Adrenal gland (tissue), 12 donors: ENCODE data around the gene KRTAP12-4. TPM values are rescaled to one million over a fixed set of nuclear protein-coding genes. Genes with fewer than 3 reads are reported as not detected.
"Not testable (repeated sequence)": the region's sequence is repeated elsewhere in the genome, so short reads cannot be mapped to it uniquely, and the experiment has no call there.

Source experiments
- DNase-seq, 7 donors: peaks; one replicate each; pipeline ENCODE4 v3.0.0-alpha.2; 2019 to 2020
- H3K27ac ChIP-seq, 5 donors: fragments of 200-600 bp; sonication (generic) in 4 of 5; 1 replicate in 3 of 5; 2 replicates in 2 of 5; pipeline versions ENCODE4 v1.5.1 to v1.8.0; 2016 to 2020; ENCODE audit warnings: mild to moderate bottlenecking in 1 of 5
- H3K27me3 ChIP-seq: fragments of 200-600 bp; 2 replicates; pipeline ENCODE4 v1.8.0; 2021
- H3K36me3 ChIP-seq, 2 donors: fragments of 200-600 bp; replicated peaks in 1 of 2; 1 replicate in 1 of 2; 2 replicates in 1 of 2; pipeline versions ENCODE4 v1.5.1 to v1.8.0; 2018 to 2022
- H3K4me1 ChIP-seq, 2 donors: fragments of 200-600 bp; replicated peaks in 1 of 2; 1 replicate in 1 of 2; 2 replicates in 1 of 2; pipeline versions ENCODE4 v1.5.1 to v1.8.0; 2018 to 2021
- H3K4me3 ChIP-seq, 4 donors: fragments of 200-600 bp; sonication (generic) in 3 of 4; one replicate each; pipeline ENCODE4 v1.5.1; 2016 to 2018
- H3K9me3 ChIP-seq, 3 donors: fragments of 200-600 bp; sonication (generic) in 1 of 3; replicated peaks in 1 of 3; 1 replicate in 2 of 3; 2 replicates in 1 of 3; pipeline versions ENCODE4 v1.5.1 to v1.8.0; 2016 to 2021
- POLR2A ChIP-seq, 2 donors: fragments of 450-650 bp; IDR thresholded peaks; one replicate each; pipeline ENCODE4 v1.6.1; 2017; ENCODE audit warnings: antibody characterized with exemption in 2 of 2, mild to moderate bottlenecking in 2 of 2, moderate library complexity in 1 of 2
- WGBS, 4 donors: extraction: QIAGEN DNeasy Blood & Tissue Kit in 2 of 4; methylation state at CpG; one replicate each; pipeline versions ENCODE4 v1.1.5 to v1.1.7; 2013 to 2017; 5-methylcytosine and 5-hydroxymethylcytosine counted together
- intact Hi-C, 2 donors: fragments of 100-400 bp; cut with DNase I; formaldehyde crosslinking; loops; one replicate each; pipeline versions ENCODE4 v1.14.1 to v1.15.0; 2022 to 2023
- polyA plus RNA-seq, 3 donors: library from polyadenylated mRNA; stranded (reverse); fragments of 200-250 nt in 2 of 3; fragments of 350-450 nt in 1 of 3; fragmentation: Illumina TruSeq in 1 of 3; extraction: RNeasy Lipid Tissue Mini Kit (QIAGEN cat#74804) in 1 of 3; gene quantifications; one replicate each; pipeline ENCODE4 v1.2.3, GENCODE V29; 2013 to 2014
- total RNA-seq, 9 donors: library from RNA; depleted of rRNA in 4 of 9; stranded (reverse); fragments of >200 nt in 4 of 9; fragments of 120-200 nt in 1 of 9; fragmentation: NEBNext Ultra II Directional in 1 of 9; extraction: Animal tissue kit (Norgen Biotek cat#: 25700) in 1 of 9; gene quantifications; one replicate each; pipeline versions ENCODE4 v1.1.0 to v1.2.4, GENCODE V29; 2013 to 2023
- TF ChIP-seq, protein P1 (sequence below), 6 experiments: fragments of 450-650 bp in 4 of 6; fragments of 200-600 bp in 2 of 6; sonication (generic) in 1 of 6; IDR thresholded peaks; 1 replicate in 5 of 6; 2 replicates in 1 of 6; pipeline versions ENCODE4 v1.5.1 to v1.8.0; 2016 to 2021; ENCODE audit warnings: antibody characterized with exemption in 6 of 6, mild to moderate bottlenecking in 2 of 6, moderate library complexity in 1 of 6
- donor health status: healthy with polysubstance abuse.
- donor health status: Bipolar disorder and iron deficiency.
- donor health status: DM: yes; HTN: yes; CAD: no.
- donor health status: DM: no; HTN: no; CAD: no.
- donor health status: DM: no; HTN: no; CAD: no.
- donor health status: DM: yes; HTN: yes; CAD: no.

KRTAP12-4 gene
- total and polyA plus RNA-seq, 12 donors: not detected

- Histone ChIP-seq H3K9me3 (no peaks in the 10 kb centered on the region), H3K27me3 (no peaks in the 10 kb centered on the region), H3K27ac (no peak overlapping the region), H3K4me3 (no peak overlapping the region), H3K4me1 (no peaks in the 10 kb centered on the region), H3K36me3 (no peaks in the 10 kb centered on the region)
- intact Hi-C loops: no loop called here
- no peak for DNase-seq
- 75 to 84% (median 80%) methylated on average over 10 to 26 of the region's 26 CpGs for WGBS, 4 donors
- TF ChIP-seq POLR2A (IDR thresholded peaks at IDR 0.05): no peak
- TF ChIP-seq, protein P1, sequence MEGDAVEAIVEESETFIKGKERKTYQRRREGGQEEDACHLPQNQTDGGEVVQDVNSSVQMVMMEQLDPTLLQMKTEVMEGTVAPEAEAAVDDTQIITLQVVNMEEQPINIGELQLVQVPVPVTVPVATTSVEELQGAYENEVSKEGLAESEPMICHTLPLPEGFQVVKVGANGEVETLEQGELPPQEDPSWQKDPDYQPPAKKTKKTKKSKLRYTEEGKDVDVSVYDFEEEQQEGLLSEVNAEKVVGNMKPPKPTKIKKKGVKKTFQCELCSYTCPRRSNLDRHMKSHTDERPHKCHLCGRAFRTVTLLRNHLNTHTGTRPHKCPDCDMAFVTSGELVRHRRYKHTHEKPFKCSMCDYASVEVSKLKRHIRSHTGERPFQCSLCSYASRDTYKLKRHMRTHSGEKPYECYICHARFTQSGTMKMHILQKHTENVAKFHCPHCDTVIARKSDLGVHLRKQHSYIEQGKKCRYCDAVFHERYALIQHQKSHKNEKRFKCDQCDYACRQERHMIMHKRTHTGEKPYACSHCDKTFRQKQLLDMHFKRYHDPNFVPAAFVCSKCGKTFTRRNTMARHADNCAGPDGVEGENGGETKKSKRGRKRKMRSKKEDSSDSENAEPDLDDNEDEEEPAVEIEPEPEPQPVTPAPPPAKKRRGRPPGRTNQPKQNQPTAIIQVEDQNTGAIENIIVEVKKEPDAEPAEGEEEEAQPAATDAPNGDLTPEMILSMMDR (IDR thresholded peaks at IDR 0.05): no peak
Observed at GRCh38 chr21:44613386-44614155, 40.9 kb downstream of the KRTAP12-4 start.

DNA sequence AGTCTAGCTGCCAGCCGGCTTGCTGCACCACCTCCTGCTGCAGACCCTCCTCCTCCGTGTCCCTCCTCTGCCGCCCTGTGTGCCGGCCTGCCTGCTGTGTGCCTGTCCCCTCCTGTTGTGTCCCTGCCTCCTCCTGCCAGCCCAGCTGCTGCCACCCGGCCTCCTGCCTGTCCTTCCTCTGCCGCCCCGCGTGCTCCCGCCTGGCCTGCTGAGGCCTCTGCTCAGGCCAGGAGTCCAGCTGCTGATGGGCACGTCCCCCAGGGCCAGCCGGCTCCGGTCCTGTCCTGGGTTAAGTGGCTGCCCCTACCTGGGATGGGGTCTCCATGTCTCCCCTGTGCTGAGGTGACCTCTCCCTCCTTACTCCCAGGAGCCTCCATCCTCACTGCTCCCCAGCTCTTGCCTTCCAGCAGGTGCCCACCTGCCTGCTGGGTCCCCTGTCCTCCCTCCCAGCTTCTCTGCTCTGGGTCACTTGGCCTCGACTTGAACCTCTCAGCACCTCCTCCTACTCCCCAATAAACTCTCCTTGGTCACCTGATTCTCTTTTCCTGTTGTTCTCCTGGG is 41.7 kb downstream of the KRTAP12-4 start:
- H3K9me3 ChIP-seq: no peaks in the 10 kb centered on the region
- H3K36me3 ChIP-seq: no peaks in the 10 kb centered on the region
- H3K27me3 ChIP-seq: no peaks in the 10 kb centered on the region
- DNase-seq: no peak
- intact Hi-C loops: no loop called here
- no peak overlapping the region for H3K4me3 ChIP-seq
- TF ChIP-seq POLR2A (IDR thresholded peaks at IDR 0.05): no peak
- TF ChIP-seq, protein P1 (IDR thresholded peaks at IDR 0.05): no peak
- H3K4me1 ChIP-seq: no peaks in the 10 kb centered on the region
- WGBS, 4 donors: 71 to 82% (median 79%) methylated on average over 12 to 13 of the region's 13 CpGs
- no peak overlapping the region for H3K27ac ChIP-seq

DNA sequence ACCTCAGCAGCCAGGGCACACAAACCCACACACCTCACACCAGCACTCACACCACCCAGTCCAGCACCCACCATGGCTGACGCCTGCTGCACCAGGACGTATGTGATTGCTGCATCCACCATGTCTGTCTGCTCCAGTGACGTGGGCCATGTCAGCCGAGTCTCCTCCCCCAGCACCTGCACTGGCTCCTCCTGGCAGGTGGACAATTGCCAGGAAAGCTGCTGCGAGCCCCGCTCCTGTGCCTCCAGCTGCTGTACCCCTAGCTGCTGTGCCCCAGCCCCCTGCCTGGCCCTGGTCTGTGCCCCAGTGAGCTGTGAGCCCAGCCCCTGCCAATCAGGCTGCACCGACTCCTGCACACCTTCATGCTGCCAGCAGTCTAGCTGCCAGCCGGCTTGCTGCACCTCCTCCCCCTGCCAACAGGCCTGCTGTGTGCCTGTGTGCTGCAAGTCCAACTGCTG is 42.4 kb downstream of the KRTAP12-4 start, which contains the start of gene KRTAP10-8:
TSS of gene KRTAP10-8 (plus strand) at position 51 of the 458 bp plus-strand sequence. CDS start at position 73, 22 bp downstream.
- no peak for TF ChIP-seq POLR2A (IDR thresholded peaks at IDR 0.05)
- TF ChIP-seq, protein P1 (IDR thresholded peaks at IDR 0.05): no peak
- WGBS, 4 donors: 68 to 91% (median 85%) methylated on average over 3 to 8 of the region's 8 CpGs

GRCh38 chr21:44611551-44611950 is 42.9 kb downstream of the KRTAP12-4 start:
- WGBS, 4 donors: 60 to 85% (median 76%) methylated on average over 3 to 4 of the region's 4 CpGs
- intact Hi-C loops: no loop called here
- H3K27ac ChIP-seq: no peak overlapping the region
- TF ChIP-seq, protein P1 (IDR thresholded peaks at IDR 0.05): no peak
- TF ChIP-seq POLR2A (IDR thresholded peaks at IDR 0.05): no peak
- no peaks in the 10 kb centered on the region for H3K27me3 ChIP-seq
- DNase-seq: no peak
- no peaks in the 10 kb centered on the region for H3K4me1 ChIP-seq
- H3K4me3 ChIP-seq: no peak overlapping the region
- no peaks in the 10 kb centered on the region for H3K9me3 ChIP-seq
- H3K36me3 ChIP-seq: no peaks in the 10 kb centered on the region

More for the DNA sequence above, 42.4 kb downstream of the KRTAP12-4 start, which contains the start of gene KRTAP10-8:
- H3K27ac ChIP-seq: no peak within 1 kb of the TSS
- intact Hi-C loops: no loop called here
- DNase-seq: no peak
- no peak within 1 kb of the TSS for H3K4me3 ChIP-seq
- H3K27me3 ChIP-seq: no peaks in the 10 kb centered on the region
- H3K9me3 ChIP-seq: no peaks in the 10 kb centered on the region
- H3K4me1 ChIP-seq: no peaks in the 10 kb centered on the region
- no peaks in the 10 kb centered on the region for H3K36me3 ChIP-seq

DNA sequence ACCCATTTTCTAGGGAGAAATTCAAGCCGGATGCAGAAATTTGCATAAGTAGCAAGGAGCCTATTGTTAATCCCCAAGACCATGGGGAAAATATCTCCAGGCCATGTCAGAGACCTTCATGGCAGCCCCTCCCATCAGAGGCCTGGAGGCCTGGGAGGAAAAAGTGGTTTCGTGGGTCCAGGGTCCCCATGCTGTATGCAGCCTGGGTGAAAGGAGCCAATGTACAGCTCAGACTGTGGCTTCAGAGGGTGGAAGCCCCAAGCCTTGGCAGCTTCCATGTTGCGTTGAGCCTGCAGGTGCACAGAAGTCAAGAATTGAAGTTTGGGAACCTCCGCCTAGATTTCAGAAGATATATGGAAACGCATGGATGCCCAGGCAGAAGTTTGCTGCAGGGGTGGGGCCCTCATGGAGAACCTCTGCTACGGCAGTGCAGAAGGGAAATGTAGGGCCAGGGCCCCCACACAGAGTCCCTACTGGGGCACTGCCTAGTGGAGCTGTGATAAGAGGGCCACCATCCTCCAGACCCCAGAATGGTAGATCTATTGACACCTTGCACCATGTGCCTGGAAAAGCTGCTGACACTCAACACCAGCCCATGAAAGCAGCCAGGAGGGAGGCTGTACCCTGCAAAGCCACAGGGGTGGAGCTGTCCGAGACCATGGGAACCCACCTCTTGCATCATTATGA is 44.2 kb downstream of the KRTAP12-4 start:
- H3K4me1 ChIP-seq, H3K36me3 ChIP-seq, intact Hi-C loops, H3K9me3 ChIP-seq, H3K4me3 ChIP-seq, H3K27me3 ChIP-seq, H3K27ac ChIP-seq, DNase-seq: not testable (repeated sequence)
- 86 to 91% (median 87%) methylated on average over 4 to 7 of the region's 7 CpGs for WGBS, 4 donors
